ENCODE data around the gene ELL2.

ELL2 gene

GRCh38 chr5:95904827-95905226 is 56.8 kb downstream of the ELL2 start:
- DNase-seq: no peak

GRCh38 chr5:95903838-95904237 is 57.8 kb downstream of the ELL2 start:
- no peak for DNase-seq

- DNase-seq: no peak
These were observed 59.7 kb downstream of the ELL2 start for GRCh38 chr5:95901676-95902627.

GRCh38 chr5:95900383-95900958 is 61.2 kb downstream of the ELL2 start:
- DNase-seq: peak; percentile 86

GRCh38 chr5:95899829-95900228 is 61.8 kb downstream of the ELL2 start:
- no peak for DNase-seq

- no peak for DNase-seq
These were observed 62.6 kb downstream of the ELL2 start for GRCh38 chr5:95899006-95899405.

GRCh38 chr5:95895771-95896170 is 65.9 kb downstream of the ELL2 start:
- DNase-seq: no peak

GRCh38 chr5:95895251-95895650 is 66.4 kb downstream of the ELL2 start:
- DNase-seq: no peak

- no peak for DNase-seq
These were observed 68.8 kb downstream of the ELL2 start for GRCh38 chr5:95892784-95893354.

GRCh38 chr5:95891499-95891898 is 70.2 kb downstream of the ELL2 start:
- peak; percentile 45 for DNase-seq

- no peak for DNase-seq
These were observed 72.6 kb downstream of the ELL2 start for GRCh38 chr5:95889076-95889475.

- no peak for DNase-seq
These were observed 73.7 kb downstream of the ELL2 start for GRCh38 chr5:95887977-95888376.

GRCh38 chr5:95886340-95887044 is 75.2 kb downstream of the ELL2 start:
- DNase-seq: no peak

GRCh38 chr5:95884511-95884910 is 77.1 kb downstream of the ELL2 start:
- DNase-seq: no peak

- DNase-seq: no peak
These were observed 77.7 kb downstream of the ELL2 start for GRCh38 chr5:95884017-95884325.

GRCh38 chr5:95883185-95884016 is 78.2 kb downstream of the ELL2 start:
- no peak for DNase-seq

GRCh38 chr5:95881833-95882232 is 79.8 kb downstream of the ELL2 start:
- DNase-seq: no peak

GRCh38 chr5:95880081-95880926 is 81.3 kb downstream of the ELL2 start:
- no peak for DNase-seq

- DNase-seq: no peak
These were observed 82.0 kb downstream of the ELL2 start for GRCh38 chr5:95879661-95880060.

GRCh38 chr5:95878417-95879323 is 83.0 kb downstream of the ELL2 start:
- DNase-seq: peak; percentile 36

GRCh38 chr5:95876782-95877181 is 84.9 kb downstream of the ELL2 start:
- DNase-seq: no peak
